ENCODE measurements around the gene MYH15.

Gene MYH15

DNA sequence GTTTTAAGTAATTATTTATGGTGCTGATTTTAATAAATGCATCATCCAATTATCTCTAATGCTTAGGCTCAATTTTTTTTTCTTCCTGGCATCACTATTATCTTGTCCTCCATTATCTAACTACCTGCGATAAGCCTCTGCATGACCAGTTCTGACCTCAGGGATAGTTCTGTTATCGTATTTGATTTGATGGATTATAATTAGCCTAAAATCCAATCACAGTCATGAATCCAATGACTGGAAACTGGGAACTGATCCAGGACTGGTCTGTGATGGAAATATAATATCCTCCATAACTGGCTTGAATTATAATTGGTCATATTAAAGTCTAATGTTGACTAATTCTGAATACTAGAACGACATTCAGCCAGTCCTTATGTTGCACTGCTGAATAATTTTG lies 1.1 kb downstream of the MYH15 start:
- no peak for DNase-seq

DNA sequence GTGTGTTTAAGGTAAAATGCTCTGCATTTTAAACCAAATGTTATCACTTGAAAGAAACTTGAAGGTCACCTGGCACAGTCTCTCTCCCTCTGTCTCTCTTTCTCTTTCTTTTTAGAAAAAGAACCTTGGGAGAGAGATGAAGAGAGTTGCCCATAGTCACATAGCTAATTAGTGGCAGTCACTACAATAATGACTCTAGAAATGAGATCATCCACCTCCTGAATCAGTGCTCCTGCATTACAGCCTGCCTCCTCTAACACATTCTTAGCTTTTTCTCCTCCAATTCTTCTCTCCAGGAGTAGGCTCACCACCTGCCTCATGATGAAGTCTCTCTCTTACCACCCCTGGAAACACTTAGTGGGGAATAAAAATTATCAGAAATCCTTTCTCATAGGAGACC lies 2.5 kb downstream of the MYH15 start:
- no peak for DNase-seq

DNA sequence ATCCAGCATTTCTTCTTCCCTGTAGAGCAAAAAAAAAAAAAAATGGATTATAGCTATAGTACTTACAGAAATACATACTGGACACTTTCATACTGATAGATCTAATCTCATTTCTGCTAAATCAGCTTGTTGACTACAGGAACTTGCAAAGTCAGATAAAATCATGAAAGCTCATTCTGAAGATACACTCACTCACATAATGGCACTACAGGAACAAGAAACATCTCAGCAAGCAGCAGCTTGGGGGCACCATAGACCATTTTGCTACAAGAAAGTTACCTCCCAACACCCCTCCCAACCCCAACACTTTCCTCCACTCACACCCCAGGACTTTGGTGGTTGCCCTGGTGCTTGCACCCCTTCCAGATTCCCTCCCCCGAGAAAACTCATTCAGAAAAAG lies 4.6 kb downstream of the MYH15 start:
- no peak for DNase-seq

DNA sequence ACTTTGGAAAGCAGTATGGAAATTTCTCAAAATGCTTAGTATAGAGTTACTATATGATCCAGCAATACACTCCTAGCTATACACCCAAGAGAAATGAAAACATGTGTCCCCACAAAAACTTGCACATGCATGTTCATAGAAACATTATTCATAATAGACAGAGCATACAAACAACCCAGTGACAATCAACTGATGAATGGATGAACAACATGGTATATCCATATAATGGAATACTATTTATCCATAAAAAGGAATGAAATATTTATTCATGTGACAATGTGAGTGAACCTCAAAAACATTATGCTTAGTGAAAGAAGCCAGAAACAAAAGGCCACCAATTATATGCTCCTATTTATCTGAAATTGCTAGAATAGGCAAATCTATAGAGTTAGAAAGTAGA lies 6.7 kb downstream of the MYH15 start:
- DNase-seq, result no peak

DNA sequence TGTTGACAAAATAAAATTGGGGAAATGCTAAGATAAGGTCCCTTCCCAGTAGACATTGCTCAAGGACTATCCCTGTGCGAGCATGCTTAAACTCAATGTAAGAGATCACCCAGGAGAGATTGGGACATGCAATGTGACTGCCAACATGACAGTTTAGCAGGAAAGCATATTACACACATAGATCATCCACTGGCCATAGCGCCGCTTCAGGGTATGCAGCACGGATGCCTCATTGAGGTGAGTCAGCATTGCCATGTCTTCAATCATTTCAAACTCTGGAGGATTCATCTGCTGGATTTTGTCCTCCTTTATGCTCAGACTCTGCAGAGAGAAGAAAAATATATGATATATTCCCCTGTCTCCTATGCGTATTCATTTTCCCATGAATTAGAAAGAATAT lies 8.9 kb downstream of the MYH15 start:
- no peak for DNase-seq

DNA sequence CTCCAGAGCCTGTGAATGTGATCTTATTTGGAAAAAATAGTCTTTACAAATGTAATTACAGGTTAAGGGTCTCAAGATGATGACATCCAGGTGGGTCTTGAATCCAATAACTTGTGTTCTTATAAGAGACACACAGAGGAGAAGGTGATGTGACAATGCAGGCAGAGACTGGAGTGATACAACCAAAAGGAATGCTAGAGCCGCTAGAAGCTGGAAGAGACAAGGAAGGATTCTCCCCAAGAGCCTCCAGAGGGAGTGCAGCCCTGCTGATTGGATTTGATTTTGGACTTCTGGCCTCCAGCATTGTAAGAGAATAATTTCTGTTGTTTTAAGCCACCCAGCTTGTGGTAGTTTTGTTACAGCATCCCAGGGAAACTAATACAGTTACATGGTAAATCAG lies 9.7 kb downstream of the MYH15 start:
- no peak for DNase-seq

DNA sequence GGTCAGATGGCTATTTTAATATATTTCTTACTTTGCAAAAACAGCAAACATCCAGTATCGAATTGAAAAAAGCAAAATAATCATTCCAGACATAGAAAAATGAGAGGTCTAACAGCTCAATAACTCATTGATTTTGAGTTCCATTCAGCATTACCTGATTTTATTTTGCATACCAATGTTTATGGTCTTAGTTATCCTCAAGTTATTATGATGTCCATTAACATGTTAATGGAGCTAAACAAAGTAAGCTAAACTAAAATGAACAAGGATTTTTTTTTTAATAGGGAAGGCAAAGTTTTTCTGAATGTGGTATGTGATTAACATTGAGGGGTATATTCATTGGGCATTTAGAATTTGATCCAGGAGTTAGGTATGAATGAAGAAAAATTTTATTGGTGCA lies 13.1 kb downstream of the MYH15 start:
- no peak for DNase-seq

DNA sequence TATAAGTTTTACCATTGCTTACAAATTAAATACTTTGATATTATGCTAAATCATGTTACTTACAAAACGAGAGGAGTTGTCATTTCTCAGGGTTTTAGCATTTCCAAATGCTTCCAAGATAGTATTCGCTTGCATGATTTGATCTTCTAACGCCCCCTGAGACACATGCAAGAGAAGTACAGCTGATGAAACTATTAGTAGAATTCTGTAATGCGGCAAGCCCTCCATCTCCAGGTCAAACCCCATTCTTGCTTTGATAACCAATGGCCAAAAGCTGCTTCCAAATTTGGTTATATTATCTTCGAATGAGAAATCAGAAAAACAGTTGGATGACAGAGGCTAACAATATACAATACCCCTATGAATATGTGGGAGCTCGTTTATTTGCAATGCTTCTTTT lies 14.7 kb downstream of the MYH15 start:
- no peak for DNase-seq

DNA sequence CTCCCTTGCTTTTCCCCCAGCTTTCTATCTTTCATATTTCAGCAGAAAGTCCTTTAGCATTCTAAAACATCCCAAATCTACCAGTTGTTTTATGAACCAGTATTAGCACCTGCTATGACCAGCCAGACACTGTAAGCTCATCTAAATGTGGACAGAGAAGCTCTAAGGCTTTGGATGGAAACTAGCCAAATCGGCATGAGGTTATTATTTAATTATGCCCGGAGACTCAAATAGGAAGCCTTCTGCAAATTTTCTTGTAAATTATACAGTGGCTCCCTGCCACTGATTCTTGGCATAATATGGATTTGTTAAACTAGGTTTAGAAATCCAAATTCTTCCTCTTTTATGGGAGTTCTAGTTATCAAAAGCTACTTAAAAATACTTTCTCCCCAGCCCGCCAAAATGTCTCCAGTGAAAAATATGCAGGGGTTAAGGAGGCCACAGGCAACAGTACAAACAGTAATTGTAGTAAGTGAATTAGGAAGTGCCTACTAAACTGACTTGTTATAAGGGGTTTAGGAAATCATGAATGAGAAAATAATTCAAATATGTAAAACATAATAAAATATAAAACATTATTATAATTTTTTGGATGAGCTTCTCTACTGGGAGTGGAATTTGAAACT lies 15.4 kb downstream of the MYH15 start:
- DNase-seq, result no peak

DNA sequence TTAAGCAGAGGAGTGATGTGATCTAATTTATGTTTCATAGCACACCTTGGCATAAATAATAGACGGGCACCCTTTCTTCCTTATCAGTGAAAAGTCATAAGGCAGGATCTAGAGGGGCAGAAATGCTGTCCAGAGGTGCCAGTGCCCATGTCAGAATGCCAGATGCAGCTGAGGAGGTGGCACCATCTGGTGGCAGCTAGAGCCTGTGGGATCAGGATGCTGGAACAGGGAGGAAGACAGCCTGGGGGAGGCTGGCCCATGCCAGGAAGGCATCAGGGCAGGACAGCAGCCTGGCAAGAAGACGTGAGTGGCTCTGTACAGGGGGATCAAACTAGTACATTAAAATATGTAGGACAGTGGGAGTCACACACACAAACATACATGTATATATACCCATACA lies 16.5 kb downstream of the MYH15 start:
- no peak for DNase-seq

DNA sequence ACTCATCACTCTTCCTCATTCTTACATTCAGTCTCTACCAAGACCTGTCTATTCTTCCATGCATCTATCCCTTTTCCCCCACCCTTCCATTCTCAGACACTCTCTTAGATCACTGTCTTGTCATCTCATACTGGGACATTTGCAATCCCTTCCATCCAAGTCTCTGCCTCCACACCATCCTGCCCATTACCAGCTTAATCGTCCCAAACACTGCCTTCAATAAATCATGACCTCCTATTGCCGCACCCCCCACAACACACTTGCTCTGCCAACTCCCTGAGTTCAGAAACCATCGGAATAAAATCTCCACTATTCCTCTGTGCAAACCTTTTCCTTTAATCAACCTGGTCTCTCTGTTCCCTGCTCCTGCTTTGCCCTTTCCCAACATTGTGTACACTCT lies 18.9 kb downstream of the MYH15 start:
- DNase-seq, result no peak

DNA sequence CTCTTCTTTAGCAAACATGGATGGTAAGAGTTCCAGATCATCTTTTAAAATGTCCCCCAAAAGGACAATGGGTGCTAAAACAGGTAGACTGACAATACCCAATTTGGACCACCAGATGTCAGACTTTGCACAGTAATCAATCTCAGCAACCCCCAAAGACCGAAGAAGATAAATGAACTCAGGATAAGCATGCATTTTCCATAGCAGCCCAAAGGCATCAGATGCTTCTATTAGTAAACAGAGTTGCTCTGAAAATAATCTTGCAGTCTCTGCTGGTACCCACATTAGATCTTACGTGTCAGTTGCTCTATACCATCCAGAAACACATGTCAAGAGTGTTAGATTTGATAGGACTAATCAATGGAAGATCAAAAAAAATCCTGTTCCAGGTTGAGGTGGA lies 20.6 kb downstream of the MYH15 start:
- no peak for DNase-seq

DNA sequence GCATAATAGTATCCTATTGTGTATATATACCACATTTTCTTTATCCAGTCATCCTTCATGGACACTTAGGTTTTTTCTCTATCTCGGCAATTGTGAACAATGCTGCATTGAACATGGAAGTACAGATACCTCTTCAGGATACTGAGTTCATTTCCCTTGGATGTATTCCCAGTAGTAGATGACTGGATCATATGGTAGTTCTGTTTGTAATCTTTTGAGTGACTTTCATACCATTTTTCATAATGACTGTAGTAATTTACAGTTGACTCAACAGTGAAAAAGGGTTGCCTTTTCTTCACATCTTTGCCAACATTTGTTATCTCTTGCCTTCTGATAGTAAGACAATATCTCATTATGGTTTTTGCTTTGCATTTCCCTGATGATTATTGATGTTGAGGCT lies 21.8 kb downstream of the MYH15 start:
- DNase-seq, result no peak

DNA sequence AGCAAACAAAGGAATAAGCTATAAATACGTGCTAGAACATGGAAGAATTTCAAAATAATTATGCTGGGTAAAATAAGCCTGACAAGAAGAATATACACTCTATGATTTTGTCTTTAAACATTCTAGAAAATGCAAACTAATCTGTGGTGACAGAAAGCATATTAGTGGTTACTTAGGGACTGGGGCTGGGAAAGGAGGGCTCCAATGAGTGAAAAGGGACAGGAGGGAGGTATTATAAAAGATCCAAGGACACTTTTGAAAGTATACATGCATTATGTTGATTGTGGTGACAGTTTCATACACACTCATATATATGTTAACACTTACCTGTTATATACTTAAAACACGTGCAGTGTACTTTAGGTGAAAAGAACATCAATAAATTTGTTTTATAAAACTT lies 23.0 kb downstream of the MYH15 start:
- DNase-seq, result no peak

DNA sequence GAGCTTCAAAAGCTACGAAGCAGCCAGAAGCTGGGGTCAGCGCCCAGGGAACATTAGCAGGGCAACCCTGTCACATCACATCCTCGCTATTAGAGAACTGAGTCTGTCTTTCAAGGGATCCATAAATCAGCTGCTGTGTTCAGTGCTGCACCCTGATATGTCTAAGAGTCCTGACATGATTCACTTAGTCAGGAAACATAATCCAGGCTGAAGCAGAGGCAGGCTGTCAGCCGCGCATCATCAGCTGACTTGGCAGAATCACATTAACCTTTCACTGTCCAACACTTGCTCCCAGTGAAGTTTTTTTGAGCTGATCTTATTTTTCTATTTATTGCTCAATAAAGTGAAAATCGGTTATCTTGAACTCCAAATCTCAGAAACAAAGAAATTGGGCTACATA lies 23.5 kb downstream of the MYH15 start:
- no peak for DNase-seq

DNA sequence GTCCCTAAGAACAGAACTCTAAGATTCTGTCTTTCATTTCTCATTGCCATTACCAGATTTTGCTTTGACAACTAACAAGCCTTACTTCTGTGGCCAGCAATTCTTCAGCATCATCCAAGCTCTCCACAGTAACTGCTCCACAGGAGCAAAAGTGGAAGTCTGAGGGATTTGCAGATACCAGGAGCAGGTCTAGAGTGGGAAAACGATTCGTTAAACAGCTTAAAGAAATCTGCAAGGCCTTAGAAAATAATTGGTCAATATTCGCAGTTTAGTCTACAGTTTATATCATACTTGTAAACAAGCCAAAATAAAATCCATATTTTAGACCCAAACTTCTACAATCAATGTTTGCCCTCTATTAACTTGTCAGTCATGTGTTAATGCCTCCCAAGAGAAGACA lies 24.1 kb downstream of the MYH15 start:
- no peak for DNase-seq

DNA sequence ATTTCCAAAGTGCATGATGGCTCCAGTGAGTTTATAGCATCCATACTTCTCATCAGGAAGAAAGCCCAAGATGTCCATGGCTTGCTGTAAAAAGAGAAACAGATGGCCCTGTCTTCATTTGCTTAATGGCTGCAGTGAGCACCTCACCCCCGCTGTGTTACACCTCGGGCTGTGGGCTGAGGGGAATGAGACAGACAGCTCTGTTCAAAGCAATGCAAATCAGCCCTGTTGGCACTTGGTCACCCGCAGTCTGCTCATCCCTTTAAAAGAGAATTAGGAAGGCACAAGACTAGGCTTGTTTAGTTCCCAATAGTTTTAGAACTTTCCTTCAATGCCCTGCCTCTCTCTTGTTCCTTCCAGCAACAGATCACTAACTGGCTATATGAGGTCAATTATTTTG lies 25.2 kb downstream of the MYH15 start:
- no peak for DNase-seq

DNA sequence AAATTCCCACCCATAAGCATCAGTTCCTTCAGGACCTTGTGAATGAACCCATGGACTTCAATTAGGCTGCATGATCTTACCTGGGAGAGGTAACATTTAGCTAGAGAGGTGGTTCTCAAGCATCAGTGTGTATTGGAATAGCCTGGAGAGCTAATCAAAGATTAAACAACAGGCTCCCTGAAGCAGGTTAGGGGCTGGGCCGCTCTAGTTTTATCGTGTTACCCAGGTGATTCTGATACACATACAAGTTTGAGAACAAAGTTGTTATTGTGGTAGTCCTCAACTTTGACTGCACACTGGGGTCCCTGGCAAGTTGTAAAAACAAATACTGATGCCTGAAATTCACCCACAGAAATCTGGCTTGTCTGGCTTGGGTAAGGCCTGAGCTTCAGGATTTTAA lies 31.2 kb downstream of the MYH15 start:
- DNase-seq, result no peak

DNA sequence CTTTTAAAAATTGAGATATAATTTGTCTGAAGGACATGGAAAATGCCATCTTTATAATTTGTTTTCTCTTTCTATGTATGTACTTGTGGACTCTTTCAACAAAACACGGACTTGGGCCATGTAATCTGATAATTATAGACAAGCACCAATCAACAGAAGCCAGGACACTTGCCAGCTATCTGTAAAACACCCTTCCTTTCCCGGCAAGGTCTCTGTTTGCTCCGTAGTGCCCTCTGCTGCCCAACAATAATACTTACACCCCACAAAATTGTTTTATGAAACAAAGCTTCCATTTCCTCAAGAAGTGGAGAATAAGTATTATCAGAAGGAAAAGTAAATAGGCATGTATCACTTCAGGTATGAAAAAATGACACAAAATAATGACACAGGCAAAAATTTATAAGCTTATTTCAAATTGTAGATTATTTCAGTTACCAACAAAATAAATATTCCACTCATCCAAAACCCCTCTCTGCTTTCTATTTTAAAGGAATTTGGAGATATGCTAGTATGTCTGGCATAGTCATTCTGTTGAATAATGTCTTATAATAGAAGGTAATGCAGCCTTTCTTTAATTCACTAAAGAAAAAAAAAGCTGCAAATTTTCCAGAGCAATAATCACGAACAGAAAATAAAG lies 32.8 kb downstream of the MYH15 start:
- no peak for DNase-seq

DNA sequence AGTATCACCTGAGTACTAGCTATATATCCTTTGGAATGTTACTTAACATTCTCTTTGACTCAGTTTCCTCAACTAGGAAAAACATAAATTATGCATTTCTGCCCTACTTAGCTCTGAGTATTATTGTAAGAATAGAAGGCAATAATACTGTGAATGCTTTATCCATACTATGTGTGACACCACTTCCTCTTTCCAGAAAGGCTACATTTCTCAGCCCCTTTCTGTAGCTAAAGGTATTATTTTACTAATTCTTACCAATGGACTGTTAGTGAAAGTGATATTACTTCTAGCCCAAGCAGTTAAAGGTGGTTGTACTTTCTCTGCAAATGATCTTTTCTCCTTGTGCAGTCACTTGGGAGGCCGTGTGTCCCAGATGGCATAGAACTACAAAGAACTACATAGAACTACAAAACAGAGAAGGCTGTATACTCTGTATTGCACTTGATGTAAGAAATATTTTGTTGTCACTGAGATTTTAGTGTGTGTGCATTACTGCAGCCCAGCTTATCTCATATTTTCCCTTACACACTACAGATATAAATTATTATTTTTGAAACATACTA lies 35.1 kb downstream of the MYH15 start:
- DNase-seq, result no peak

DNA sequence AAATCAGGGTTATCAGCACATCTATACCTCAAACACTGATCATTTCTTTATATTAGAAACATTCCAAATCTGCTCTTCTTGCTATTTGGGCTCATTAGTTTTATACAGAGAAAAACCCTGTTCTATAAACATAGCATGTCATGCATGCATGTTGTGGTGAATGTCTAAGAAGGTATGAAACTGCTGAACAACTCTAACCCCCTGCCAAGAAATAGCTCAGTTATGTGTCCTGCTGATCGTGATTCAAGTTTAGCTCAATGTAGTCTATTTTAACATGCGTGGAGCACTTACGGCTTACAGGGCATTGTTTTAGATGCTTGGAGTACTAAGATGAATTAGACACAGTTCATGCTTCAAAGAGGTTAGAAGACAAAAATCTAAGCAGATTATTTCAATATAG lies 35.8 kb downstream of the MYH15 start:
- no peak for DNase-seq

DNA sequence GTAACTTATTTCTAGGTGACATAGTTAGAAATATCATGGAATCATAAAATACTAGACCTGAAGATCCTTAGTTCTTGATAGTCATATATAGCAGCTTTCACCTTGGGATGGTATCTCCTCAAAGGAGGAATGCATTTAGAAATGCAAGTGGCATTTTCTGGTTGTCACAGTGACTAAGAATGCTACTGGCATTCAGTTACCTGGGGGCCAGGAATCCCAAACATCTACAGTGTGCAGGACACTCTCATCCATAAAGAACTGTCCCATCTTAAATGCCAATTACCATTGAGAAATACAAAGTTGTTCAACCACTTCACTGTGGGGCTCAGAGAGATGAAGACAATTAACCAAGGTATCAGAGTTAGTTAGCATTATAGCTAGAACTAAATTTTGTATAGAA lies 36.7 kb downstream of the MYH15 start:
- no peak for DNase-seq

DNA sequence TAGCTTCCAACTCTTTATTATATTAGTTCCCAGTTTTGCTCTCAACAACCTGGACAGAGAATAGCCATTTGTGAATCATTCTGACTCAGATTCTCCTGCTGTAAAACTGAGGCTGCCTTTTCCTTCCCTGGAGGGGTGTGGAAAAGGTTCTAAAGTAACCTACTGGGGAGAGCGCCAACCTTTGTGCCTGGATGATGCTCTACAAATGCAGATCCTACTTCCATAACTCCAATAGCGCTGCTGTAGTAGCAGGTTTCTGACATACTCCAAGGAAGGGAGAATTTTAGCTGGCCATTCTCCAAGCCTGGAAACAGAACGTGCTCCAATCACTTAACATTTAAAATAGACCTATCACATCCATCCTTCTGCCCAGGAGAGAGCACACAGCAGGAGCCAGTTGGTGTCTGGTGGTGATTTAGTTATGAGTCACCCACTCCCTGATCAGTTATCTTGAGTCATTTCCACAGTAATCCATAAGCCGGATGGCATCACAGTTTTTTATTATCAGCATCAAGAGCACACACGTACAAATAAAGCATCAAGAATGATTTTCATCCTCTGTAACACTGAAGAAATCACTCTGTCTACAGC lies 38.3 kb downstream of the MYH15 start:
- no peak for DNase-seq

DNA sequence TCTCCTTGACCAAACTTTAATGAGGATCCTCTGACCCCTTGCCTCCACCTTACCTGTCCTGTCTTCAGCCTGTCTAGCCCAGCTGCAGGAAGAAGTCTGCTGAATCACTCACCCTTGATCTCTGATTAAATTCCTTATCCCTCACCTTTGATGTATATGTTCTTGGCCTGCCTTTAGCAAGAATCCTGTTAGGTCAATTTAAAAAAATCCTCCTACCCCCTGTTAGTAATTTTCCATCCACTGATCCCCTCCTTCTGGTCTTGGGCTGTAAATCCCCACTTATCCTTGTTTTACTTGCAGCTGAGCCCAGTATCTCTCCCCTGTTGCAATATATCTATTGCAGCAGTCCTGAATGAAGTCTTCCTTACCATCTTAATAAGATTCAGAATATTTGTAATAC lies 39.0 kb downstream of the MYH15 start:
- DNase-seq, result no peak

DNA sequence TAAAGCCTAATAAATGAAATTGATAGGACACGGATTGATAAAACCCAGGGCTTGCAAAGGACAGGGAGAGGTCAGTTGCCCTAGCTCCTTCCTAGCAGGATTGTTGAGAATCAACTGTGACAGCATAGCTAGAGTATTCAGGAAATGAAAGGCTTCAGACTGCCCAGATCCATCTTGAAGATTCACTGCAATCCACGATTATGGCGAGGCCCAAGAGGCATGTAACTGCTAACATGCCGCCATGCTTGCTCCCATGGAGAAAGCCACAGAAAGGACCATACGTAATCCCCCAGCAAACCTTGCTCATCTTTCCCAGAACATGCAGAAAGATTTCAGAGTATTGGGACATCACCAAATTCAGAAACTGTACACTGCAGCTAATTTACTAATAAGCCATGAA lies 41.3 kb downstream of the MYH15 start:
- DNase-seq, result no peak
